Stimulated activated CD4-positive, alpha-beta T cell treated with anti-CD3 and anti-CD28 coated beads, Interleukin-2, amount 100 ng/mL, for 4 hours (primary cell): ENCODE results near the gene RNPEP.
"Not testable (repeated sequence)": the region's sequence is repeated elsewhere in the genome, so short reads cannot be mapped to it uniquely, and the experiment has no call there.

Experiments used
- DNase-seq: peaks from one replicate; pipeline ENCODE4 v3.0.0-alpha.2; 2020; ENCODE audit warnings: low read depth

Gene RNPEP

DNA sequence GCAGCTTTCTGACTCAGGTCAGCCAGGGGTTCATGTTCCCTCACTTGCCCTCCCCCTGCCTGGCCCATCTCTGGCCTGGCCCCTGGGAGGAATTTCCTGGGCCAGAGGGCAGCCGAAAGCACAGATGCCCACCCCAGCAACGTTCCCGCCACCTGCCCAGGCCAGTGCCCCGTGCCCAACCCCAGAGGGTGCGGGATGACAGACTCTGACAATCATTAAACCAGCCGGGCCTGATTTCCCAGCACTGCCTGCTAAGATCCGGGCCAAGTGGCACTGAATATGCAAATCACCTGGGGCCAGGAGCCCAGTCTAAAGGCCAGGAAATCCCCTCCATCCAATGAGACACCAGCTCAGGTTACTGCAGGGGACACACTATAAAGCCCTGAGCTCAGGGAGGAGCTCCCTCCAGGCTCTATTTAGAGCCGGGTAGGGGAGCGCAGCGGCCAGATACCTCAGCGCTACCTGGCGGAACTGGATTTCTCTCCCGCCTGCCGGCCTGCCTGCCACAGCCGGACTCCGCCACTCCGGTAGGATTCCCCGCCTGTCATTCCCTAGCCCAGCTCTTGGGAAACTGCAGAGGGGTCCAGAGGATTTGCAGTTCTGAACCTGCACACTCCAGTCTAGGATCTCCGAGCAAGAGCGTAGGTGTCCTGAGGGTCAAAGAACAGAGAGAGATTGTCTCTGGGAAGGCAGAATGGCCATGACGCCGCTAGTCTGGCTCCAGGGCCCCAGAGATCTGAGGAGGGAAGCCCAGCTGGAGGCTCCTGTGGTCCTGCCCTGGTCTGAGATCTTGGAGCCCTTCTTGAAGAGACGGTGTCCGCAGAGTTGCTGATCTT, 27.9 kb downstream of the RNPEP start, which contains the start of gene ELF3:
ELF3 (plus strand) TSS at position 408 of the 836 bp plus-strand sequence. CDS start 550 bp downstream, outside the sequence.
- DNase-seq: no peak

- no peak for DNase-seq
Observed at GRCh38 chr1:202011994-202012393, 29.5 kb downstream of the RNPEP start.

DNA sequence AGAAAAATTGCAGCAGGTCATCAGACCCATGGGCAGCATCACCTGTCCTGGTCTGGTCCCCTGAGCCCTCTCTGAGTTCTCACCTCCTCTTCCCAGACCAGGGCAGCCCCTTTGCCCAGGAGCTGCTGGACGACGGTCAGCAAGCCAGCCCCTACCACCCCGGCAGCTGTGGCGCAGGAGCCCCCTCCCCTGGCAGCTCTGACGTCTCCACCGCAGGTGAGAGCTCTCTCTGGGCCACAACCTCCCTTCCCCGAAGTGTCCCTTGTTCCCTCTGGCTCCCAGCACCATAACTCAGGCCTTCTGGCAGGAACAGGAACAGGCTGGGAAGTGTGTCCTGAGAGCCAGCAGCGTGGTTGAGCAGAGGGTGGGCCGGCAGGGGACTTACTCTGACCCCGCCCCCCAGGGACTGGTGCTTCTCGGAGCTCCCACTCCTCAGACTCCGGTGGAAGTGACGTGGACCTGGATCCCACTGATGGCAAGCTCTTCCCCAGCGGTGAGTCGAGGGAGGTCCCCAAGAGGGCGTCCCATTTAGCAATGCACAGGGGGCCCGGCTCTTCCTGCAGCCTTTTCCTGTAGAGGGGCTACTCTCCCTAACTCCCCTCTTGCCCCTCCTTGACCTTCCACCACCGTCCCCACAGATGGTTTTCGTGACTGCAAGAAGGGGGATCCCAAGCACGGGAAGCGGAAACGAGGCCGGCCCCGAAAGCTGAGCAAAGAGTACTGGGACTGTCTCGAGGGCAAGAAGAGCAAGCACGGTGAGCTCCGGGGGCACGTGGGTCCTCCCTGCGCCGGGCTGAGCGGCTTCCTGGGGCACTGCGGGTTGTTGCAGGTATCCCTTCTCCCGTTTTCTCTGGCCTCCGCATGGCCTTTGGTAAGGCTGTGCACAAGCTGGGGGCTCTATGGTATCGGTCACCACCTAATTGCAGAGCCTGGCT, 30.4 kb downstream of the RNPEP start:
- DNase-seq: no peak

DNA sequence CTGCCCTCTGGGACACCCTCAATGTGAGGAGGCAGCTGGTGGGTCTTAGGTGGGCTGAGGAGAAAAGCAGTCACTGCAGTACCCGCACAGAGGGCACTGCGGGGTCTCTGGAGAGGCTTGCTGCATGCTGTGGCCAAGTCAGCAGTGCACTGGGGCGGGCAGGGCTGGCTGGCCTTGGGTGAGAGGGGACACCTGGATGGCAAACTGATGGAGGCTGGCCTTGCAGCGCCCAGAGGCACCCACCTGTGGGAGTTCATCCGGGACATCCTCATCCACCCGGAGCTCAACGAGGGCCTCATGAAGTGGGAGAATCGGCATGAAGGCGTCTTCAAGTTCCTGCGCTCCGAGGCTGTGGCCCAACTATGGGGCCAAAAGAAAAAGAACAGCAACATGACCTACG, 31.2 kb downstream of the RNPEP start:
- DNase-seq: no peak

DNA sequence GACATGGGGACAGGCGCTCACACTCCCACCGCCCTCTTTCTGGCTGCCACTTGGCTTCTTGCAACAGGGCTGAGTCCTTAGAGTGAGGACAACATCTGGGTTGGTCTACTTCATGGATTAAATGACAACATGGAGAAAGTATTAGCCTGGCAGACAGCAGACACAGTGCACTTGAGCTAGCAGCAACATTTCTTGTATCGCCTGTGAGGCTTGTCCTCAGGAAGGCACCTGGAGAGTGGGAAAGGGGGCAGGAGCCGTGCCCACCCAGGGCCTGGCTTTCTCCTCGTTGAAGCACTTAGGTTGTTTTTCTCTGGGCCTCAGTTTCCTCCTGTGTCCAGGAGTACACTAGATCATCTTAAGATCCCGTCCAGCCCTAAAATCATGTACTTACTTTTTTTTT, 31.6 kb downstream of the RNPEP start:
- DNase-seq: no peak

- no peak for DNase-seq
Observed at GRCh38 chr1:202014915-202015661, 32.6 kb downstream of the RNPEP start.

- DNase-seq: no peak
Observed at GRCh38 chr1:202015662-202015937, 33.2 kb downstream of the RNPEP start.

DNA sequence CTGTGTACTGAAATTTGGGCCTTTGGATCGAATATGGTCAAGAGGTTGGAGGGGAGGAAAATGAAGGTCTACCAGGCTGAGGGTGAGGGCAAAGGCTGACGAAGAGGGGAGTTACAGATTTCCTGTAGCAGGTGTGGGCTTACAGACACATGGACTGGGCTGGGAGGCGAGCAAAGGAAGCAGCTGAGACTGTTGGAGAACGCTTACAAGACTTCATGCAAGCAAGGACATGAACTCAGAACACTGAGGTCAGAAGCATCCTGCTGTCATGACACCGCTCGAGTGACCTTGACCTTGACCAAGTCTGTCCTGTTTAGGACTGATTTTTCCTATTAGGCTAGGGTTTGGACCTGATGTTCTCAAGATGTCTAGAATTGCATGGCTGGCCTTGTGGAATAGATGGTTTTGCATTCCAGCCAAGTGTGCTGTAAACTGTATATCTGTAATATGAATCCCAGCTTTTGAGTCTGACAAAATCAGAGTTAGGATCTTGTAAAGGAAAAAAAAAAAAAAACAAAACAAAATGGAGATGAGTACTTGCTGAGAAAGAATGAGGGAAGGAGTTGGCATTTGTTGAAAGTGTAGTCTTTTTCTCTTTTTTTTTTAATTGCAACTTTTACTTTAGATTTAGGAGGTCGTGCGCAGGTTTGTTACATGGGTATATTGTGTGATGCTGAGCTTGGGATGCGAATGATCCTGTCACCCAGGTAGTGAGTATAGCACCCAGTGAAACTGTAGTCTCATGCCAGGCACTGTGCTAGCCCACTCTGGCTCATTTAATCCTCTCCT, 33.8 kb downstream of the RNPEP start:
- no peak for DNase-seq

DNA sequence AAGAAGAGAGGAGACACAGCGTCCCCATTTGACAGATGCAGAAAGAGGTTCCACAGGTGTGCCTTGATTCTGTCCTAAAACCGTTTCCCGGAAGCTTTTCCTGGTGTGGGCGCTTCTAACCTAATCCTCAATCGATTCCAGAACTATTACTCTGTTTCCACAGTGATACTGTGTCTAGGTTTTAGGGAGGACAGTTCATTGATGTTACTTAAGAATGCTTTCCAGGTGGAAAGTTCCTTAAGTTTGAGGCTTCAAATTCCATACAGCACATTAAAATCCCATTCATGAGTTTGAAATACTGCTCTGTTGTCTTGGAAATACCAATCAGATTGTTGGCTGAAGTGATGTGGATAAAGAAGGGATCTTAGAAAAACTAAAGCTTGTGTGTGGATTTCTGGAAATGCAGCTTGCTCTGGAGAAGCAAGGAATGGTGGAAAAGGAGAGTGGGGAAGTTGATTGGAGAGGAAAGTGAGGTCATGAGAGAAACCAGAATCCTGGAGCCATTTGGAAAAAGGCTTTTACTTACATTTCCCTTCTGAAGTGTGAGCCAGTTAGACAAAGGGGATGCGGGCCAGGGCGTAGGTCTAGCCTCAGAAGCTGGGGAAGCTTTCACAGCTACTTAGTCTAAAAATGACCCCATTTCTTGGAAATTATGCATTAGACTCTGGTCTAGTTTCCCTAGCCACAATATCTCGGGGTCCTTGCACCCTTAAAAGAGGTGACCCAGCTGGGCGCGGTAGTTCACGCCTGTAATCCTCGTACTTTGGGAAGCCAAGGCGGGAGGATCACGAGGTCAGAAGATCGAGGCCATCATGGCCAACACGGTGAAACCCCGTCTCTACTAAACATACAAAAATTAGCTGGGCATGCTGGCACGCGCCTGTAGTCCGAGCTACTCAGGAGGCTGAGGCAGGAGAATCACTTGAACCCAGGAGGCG, 34.6 kb downstream of the RNPEP start:
- DNase-seq: no peak

- DNase-seq: no peak
Observed at GRCh38 chr1:202017749-202018467, 35.5 kb downstream of the RNPEP start.

DNA sequence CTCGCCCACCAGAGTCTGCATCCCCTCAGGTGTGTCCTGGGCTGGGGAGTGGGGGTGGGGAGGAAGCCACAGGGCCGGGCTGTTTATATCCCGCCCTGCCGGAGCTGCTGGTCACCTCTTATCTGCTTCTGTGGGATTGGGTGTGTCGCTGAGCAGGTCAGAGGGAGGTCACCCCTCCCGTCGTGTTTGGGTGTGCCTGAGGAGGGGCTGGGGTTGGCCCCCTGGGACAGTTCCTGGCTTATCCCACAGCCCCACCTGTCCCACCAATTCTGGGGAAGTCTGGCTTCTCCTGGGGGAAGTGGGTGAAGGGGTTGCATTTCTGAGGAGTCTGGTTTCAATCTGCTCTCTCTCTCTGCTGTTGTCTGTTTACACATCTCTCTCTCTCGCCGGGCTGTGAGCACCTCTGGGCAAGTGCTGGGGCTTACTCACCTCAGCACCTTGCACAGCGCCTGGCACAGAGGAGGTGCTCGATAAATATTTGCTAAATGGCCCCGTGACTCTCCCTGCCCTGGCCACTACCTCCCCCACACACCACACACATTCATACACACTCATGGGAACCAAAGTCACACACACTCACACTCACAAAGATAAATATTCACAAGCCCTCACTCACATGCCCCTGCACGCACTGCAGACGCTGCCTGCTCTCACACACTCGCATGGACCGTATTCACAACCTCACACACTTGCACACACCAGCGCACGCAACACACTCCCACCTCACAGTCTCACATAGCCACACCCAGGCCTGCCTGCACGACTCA, 36.2 kb downstream of the RNPEP start:
- no peak for DNase-seq

- DNase-seq: not testable (repeated sequence)
Observed at GRCh38 chr1:202019235-202019558, 36.7 kb downstream of the RNPEP start.

DNA sequence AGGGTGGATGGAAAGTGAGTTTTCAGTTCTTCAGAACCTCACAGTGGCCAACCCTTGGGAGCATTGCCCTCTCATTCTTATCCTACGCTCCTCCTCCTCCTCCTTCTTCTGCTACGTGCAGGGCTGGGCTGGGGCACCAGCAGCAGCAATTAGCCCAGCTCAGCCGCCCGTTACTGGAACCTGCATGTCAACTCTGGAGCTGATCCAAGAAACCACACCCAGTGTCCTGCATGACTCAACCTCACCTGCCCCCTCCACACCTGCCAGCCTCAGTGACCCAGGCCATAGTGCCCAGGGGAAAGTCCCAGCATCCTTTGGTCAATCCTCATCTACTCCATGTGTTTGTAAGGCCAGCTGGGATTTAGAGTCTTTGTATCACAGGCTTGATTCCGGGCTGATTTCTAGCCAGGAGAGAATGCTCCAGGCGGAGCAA, 40.6 kb downstream of the RNPEP start:
- DNase-seq: no peak

- DNase-seq: no peak
Observed at GRCh38 chr1:202029171-202029665, 46.8 kb downstream of the RNPEP start.

DNA sequence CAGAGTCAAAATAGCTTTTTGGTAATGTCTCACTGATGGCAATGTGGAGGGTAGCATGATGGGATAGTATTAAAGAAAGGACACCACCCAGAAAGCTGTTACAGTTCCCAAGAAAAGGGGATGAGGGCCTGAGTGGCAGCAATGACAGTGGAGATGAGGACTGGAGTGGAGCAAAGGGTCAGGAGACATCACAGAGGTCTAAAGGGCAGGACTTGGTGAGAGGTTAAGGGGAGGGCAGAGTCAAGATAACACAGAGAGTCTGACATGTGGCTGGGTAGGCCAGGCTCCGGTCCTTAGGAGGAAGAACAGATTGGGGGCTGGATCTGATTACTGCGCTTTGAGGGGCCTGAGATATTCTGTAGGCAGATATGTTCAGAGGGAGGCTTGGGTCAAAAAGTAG, 47.3 kb downstream of the RNPEP start:
- DNase-seq: no peak

DNA sequence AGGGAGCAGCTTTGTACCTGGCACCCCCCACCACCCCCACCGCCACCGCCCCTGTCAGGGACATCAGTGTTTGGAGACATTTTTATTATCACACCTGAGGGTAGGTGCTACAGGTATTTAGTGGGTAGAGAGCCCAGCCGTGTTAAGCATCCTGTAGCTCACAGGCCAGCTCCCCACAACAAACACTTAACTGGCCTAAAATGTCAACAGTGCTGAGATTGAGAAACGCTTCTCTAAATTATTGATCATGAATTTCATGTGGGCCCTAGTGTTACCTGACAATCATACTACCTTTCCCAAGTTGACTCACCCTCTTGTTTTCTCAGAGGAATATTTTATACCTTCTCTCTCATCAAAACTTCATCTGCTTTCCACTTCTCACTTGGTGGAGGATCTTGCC, 49.3 kb downstream of the RNPEP start:
- DNase-seq: no peak

- no peak for DNase-seq
Observed at GRCh38 chr1:202034149-202034682, 51.8 kb downstream of the RNPEP start.

DNA sequence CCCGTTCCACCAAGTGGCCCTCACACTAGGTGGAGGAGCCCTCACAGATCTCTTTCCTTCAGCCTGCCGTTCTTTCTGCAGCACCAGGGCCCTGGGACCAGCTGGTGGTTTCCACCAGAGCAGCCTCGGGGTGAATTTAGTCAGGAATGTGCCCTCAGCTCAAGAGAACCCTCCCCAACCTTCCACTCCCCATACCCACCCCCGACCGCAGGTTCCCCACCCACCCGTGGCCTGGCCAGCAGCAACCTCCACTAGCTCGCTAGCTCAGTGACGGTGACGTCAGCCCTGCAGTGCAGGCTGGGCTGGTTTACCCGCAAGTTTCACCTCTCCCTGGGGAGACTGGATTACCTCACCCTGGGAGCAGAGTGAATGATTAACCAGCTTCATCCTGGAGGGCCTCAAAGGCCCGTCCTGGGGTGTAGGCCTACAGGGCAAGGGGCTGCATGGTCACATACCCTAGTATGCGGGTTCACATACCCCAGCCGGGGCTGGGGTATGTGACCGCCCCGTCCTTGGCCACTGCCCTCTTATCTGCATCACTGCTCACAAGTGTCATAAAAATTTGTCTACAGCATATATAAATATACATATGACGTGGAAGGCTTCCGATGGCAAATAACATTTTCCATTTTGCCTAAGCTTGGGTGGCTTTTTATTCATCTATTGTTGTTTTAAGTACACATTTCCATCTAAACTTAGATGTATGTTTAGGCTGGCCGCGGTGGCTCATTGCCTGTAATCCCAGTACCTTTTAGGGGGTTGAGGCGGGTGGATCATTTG, 52.4 kb downstream of the RNPEP start:
- DNase-seq: no peak
